Renal cortex interstitium (tissue), 11 donors: ENCODE measurements around the gene FNDC5. TPM values are rescaled to one million over a fixed set of nuclear protein-coding genes. Genes with fewer than 3 reads are reported as not detected.

ENCODE experiments used
- DNase-seq, 11 donors: peaks; one replicate each; pipeline ENCODE4 v3.0.0-alpha.2; 2013; ENCODE audit warnings: low read depth in 9 of 11, low spot score in 4 of 11; ENCODE audit errors: extremely low read depth in 1 of 11
- polyA plus RNA-seq, 3 donors: library from polyadenylated mRNA; unstranded; fragments of 120-200 nt; gene quantifications; one replicate each; pipeline ENCODE4 v1.2.1, GENCODE V29; 2013; ENCODE audit not compliant: insufficient read length in 3 of 3

The FNDC5 gene
- polyA plus RNA-seq, 3 donors: 46.5 to 56.8 (median 56.2) TPM

GRCh38 chr1:32900371-32900955, 29.8 kb upstream of the FNDC5 start:
- no peak for DNase-seq

- DNase-seq: no peak
Observed at GRCh38 chr1:32899586-32900296, 29.0 kb upstream of the FNDC5 start.

GRCh38 chr1:32898958-32899357, 28.2 kb upstream of the FNDC5 start:
- DNase-seq: no peak

- no peak for DNase-seq
Observed at GRCh38 chr1:32898056-32898455, 27.3 kb upstream of the FNDC5 start.

- DNase-seq: no peak
Observed at GRCh38 chr1:32897082-32898049, 26.7 kb upstream of the FNDC5 start.

GRCh38 chr1:32896451-32896850, 25.7 kb upstream of the FNDC5 start:
- no peak for DNase-seq

- DNase-seq: no peak
Observed at GRCh38 chr1:32895325-32896215, 24.9 kb upstream of the FNDC5 start.

- DNase-seq: no peak
Observed at GRCh38 chr1:32894681-32895080, 24.0 kb upstream of the FNDC5 start.

- no peak for DNase-seq
Observed at GRCh38 chr1:32894019-32894600, 23.4 kb upstream of the FNDC5 start.

- no peak for DNase-seq
Observed at GRCh38 chr1:32893198-32894018, 22.7 kb upstream of the FNDC5 start.

- DNase-seq: no peak
Observed at GRCh38 chr1:32892368-32893197, 21.9 kb upstream of the FNDC5 start.

- no peak for DNase-seq
Observed at GRCh38 chr1:32891630-32892029, 20.9 kb upstream of the FNDC5 start.

- no peak for DNase-seq
Observed at GRCh38 chr1:32891241-32891570, 20.5 kb upstream of the FNDC5 start.

GRCh38 chr1:32890516-32891240, 20.0 kb upstream of the FNDC5 start:
- no peak for DNase-seq

GRCh38 chr1:32889731-32890278, 19.1 kb upstream of the FNDC5 start:
- DNase-seq: no peak
